Measurements from ENCODE around the gene ZNF407.

Gene ZNF407

GRCh38 chr18:74683573-74683972 is 85.9 kb downstream of the ZNF407 start:
- ATAC-seq (ENCODE audit: low read depth) (no peak), DNase-seq (ENCODE audit: low spot score) (no peak)
- Histone ChIP-seq H3K4me3 (ENCODE audit: severe bottlenecking) (no peak overlapping the region), H3K4me1 (ENCODE audit: insufficient read depth, poor library complexity, severe bottlenecking) (peaks cover 12% of the 10 kb centered on the region), H3K9me3 (ENCODE audit: severe bottlenecking) (no peaks in the 10 kb centered on the region), H3K27ac (ENCODE audit: poor library complexity, severe bottlenecking) (no peak overlapping the region), H3K36me3 (ENCODE audit: low read depth) (no peaks in the 10 kb centered on the region), H3K27me3 (ENCODE audit: insufficient read depth, poor library complexity, severe bottlenecking) (no peaks in the 10 kb centered on the region)
- no peak for TF ChIP-seq CTCF (IDR thresholded peaks at IDR 0.05; ENCODE audit: poor library complexity, severe bottlenecking)

GRCh38 chr18:74689251-74689650 is 91.6 kb downstream of the ZNF407 start:
- no peaks in the 10 kb centered on the region for H3K9me3 ChIP-seq (ENCODE audit: severe bottlenecking)
- no peak overlapping the region for H3K27ac ChIP-seq (ENCODE audit: poor library complexity, severe bottlenecking)
- H3K27me3 ChIP-seq (ENCODE audit: insufficient read depth, poor library complexity, severe bottlenecking), result no peaks in the 10 kb centered on the region
- H3K4me1 ChIP-seq (ENCODE audit: insufficient read depth, poor library complexity, severe bottlenecking), result no peaks in the 10 kb centered on the region
- DNase-seq (ENCODE audit: low spot score), result no peak
- no peak for ATAC-seq (ENCODE audit: low read depth)
- no peaks in the 10 kb centered on the region for H3K36me3 ChIP-seq (ENCODE audit: low read depth)
- no peak for TF ChIP-seq CTCF (IDR thresholded peaks at IDR 0.05; ENCODE audit: poor library complexity, severe bottlenecking)
- H3K4me3 ChIP-seq (ENCODE audit: severe bottlenecking), result no peak overlapping the region

DNA sequence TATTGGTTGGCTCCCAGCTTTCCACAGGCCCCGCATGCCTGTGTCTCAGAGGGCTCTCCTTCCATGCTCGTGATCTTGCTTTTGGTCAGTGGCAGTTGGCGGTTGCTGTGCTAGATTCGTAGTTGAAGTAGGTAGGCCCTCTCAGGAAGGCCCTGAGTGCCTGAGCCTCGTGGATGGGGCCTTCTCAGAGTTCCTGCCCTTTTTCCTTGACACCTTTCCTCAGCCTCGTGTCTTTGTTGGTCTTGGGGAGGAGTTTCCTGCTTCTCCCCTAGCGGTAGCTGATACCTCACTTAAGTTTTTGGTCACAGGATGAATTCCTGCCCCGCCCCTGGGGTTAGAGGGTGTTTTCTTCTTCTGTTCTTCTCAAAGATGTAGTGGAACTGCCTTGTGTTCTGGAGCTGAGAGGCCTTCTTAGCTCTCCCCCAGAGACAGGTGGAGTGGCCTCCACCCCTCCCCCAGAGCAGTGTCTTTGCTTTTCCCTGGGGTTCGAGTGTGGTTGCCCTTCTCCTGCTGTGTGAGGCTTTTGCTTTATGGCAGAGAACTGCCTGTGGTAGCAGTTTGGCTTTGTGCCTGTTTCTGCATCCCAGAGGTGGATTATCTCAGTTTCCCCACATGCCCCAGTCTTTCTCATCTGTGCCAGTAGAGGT is 94.8 kb downstream of the ZNF407 start:
- no peak for ATAC-seq (ENCODE audit: low read depth)

DNA sequence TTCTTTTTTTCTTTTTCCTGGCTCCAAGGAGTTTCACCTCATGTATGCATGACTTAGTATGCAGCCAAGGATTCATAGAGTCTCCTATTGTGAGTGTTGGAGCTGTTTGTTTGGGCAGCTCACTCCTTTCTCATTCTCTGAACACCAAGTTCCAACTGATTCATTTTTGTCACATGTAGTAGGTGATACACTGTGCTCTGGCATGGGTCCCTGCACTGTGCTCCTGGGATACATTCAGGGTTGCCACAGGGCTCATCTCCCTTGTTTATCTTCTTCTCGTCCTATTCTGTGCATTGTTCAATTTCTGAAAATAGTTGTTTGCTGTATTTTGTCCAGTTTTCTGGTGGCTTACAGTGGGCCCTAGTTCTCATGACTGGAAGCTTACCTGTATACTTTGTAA is 96.8 kb downstream of the ZNF407 start:
- no peak overlapping the region for H3K4me3 ChIP-seq (ENCODE audit: severe bottlenecking)
- TF ChIP-seq CTCF (IDR thresholded peaks at IDR 0.05; ENCODE audit: poor library complexity, severe bottlenecking), result no peak
- H3K27me3 ChIP-seq (ENCODE audit: insufficient read depth, poor library complexity, severe bottlenecking), result no peaks in the 10 kb centered on the region
- no peak for ATAC-seq (ENCODE audit: low read depth)
- no peaks in the 10 kb centered on the region for H3K4me1 ChIP-seq (ENCODE audit: insufficient read depth, poor library complexity, severe bottlenecking)
- no peaks in the 10 kb centered on the region for H3K9me3 ChIP-seq (ENCODE audit: severe bottlenecking)
- no peak for DNase-seq (ENCODE audit: low spot score)
- H3K36me3 ChIP-seq (ENCODE audit: low read depth), result no peaks in the 10 kb centered on the region
- H3K27ac ChIP-seq (ENCODE audit: poor library complexity, severe bottlenecking), result no peak overlapping the region

More for the DNA sequence above, 94.8 kb downstream of the ZNF407 start:
- no peaks in the 10 kb centered on the region for H3K36me3 ChIP-seq (ENCODE audit: low read depth)
- no peak overlapping the region for H3K27ac ChIP-seq (ENCODE audit: poor library complexity, severe bottlenecking)
- no peak for DNase-seq (ENCODE audit: low spot score)
- no peaks in the 10 kb centered on the region for H3K9me3 ChIP-seq (ENCODE audit: severe bottlenecking)
- no peak overlapping the region for H3K4me3 ChIP-seq (ENCODE audit: severe bottlenecking)
- TF ChIP-seq CTCF (IDR thresholded peaks at IDR 0.05; ENCODE audit: poor library complexity, severe bottlenecking), result no peak
- no peaks in the 10 kb centered on the region for H3K27me3 ChIP-seq (ENCODE audit: insufficient read depth, poor library complexity, severe bottlenecking)
- H3K4me1 ChIP-seq (ENCODE audit: insufficient read depth, poor library complexity, severe bottlenecking), result no peaks in the 10 kb centered on the region

- no peak for DNase-seq (ENCODE audit: low spot score)
- TF ChIP-seq CTCF (IDR thresholded peaks at IDR 0.05; ENCODE audit: poor library complexity, severe bottlenecking), result no peak
- no peak overlapping the region for H3K27ac ChIP-seq (ENCODE audit: poor library complexity, severe bottlenecking)
- no peaks in the 10 kb centered on the region for H3K9me3 ChIP-seq (ENCODE audit: severe bottlenecking)
- no peak for ATAC-seq (ENCODE audit: low read depth)
- no peaks in the 10 kb centered on the region for H3K27me3 ChIP-seq (ENCODE audit: insufficient read depth, poor library complexity, severe bottlenecking)
- no peaks in the 10 kb centered on the region for H3K36me3 ChIP-seq (ENCODE audit: low read depth)
- H3K4me1 ChIP-seq (ENCODE audit: insufficient read depth, poor library complexity, severe bottlenecking), result no peaks in the 10 kb centered on the region
- no peak overlapping the region for H3K4me3 ChIP-seq (ENCODE audit: severe bottlenecking)
These were observed 97.5 kb downstream of the ZNF407 start for GRCh38 chr18:74695170-74695569.

Measured in RWPE2 (cell line).